ENCODE results near the gene DIS3L2.
"Not testable (repeated sequence)": the region's sequence is repeated elsewhere in the genome, so short reads cannot be mapped to it uniquely, and the experiment has no call there.

DNA sequence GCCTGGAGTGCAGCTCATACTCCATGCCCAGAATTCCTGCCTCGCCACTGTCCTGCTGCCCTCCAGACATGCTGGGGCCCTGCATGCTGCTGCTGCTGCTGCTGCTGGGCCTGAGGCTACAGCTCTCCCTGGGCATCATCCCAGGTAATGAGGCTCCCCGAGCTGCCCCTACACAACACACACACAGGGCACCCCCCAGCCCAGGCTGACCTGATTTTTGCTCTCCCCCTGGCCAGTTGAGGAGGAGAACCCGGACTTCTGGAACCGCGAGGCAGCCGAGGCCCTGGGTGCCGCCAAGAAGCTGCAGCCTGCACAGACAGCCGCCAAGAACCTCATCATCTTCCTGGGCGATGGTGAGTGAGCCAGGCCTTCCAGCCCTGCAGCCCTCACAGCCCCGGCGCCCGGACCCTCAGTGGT is 417.2 kb downstream of the DIS3L2 start, which contains the start of gene ALPP:
- not testable (repeated sequence) for TF ChIP-seq POLR2A (IDR thresholded peaks at IDR 0.05; ENCODE audit: low read length); GATA1 (IDR thresholded peaks at IDR 0.05; ENCODE audit: low read depth, low read length)

Measured in erythroblast (primary cell).